K562 (cell line): Measurements from ENCODE around the gene CCDC32. TPM values are rescaled to one million over a fixed set of nuclear protein-coding genes. Genes with fewer than 3 reads are reported as not detected.

Experiments used
- ATAC-seq: fragments of 200-7000 bp; cut with Tn5 transposase; 3 replicates; pipeline ENCODE4 v1.9.1; 2020; ENCODE audit warnings: moderate library complexity
- BruUV-seq: library from RNA; stranded (reverse); fragments of 400-500 nt; replicated peaks from 2 replicates; lab custom pipeline; 2021; lab: Mats Ljungman, UMichigan
- CTCF ChIA-PET: fragments of 300-600 bp; formaldehyde crosslinking; extraction: SDS; loops from one replicate; lab custom pipeline; 2021; ENCODE audit warnings: low intra/inter-chr PET ratio; lab: Yijun Ruan, JAX
- POLR2A ChIA-PET: fragments of 300-600, 350-650 bp; sonication (Branson Sonifier 250); formaldehyde crosslinking; extraction: SDS; loops from one replicate; lab custom pipeline; 2021; ENCODE audit warnings: antibody characterized with exemption, inconsistent platforms; lab: Yijun Ruan, JAX
- DNase-seq, 4 experiments: peaks; one replicate each; pipeline versions ENCODE4 v3.0.0 to v3.0.0-alpha.2; 2011 to 2018; ENCODE audit warnings: low spot score in 3 of 4, mixed read lengths in 3 of 4; ENCODE audit errors: extremely low read depth in 1 of 4
- FAIRE-seq: peaks from 2 replicates; lab custom pipeline; 2011; peaks lifted over from hg19 to GRCh38; lab: Jason Lieb, UNC
- H2AFZ ChIP-seq: 2 replicates; pipeline ENCODE4 v1.6.0; 2011; ENCODE audit warnings: low read depth, low read length, control low read depth, inconsistent platforms
- H3K27ac ChIP-seq: fragments of 200-600 bp; 3 replicates; pipeline ENCODE4 v1.8.0; 2011; ENCODE audit warnings: low read depth, mild to moderate bottlenecking, control low read depth, inconsistent platforms, low read length, moderate library complexity, mixed read lengths; ENCODE audit errors: extremely low read depth
- H3K27me3 ChIP-seq, 2 experiments: fragments of 300-600 bp in 1 of 2; 2 replicates in 1 of 2; 3 replicates in 1 of 2; pipeline versions ENCODE4 v1.6.0 to v1.8.0; 2011; ENCODE audit warnings: inconsistent platforms in 2 of 2, low read length in 2 of 2, mild to moderate bottlenecking in 1 of 2, mixed read lengths in 1 of 2, moderate library complexity in 1 of 2; ENCODE audit not compliant: control insufficient read depth in 2 of 2, insufficient read depth in 2 of 2
- H3K36me3 ChIP-seq: fragments of 300-600 bp; 3 replicates; pipeline ENCODE4 v1.8.0; 2011; ENCODE audit warnings: mild to moderate bottlenecking, low read length, inconsistent platforms; ENCODE audit not compliant: control insufficient read depth, insufficient read depth
- H3K4me1 ChIP-seq, 2 experiments: fragments of 200-600 bp in 1 of 2; replicated peaks in 1 of 2; 2 replicates in 1 of 2; 3 replicates in 1 of 2; pipeline versions ENCODE4 v1.5.1 to v1.8.0; 2011; ENCODE audit warnings: inconsistent platforms in 2 of 2, low read length in 2 of 2, mild to moderate bottlenecking in 1 of 2, mixed read lengths in 1 of 2, moderate library complexity in 1 of 2; ENCODE audit not compliant: control insufficient read depth in 2 of 2, insufficient read depth in 2 of 2
- H3K4me2 ChIP-seq: 2 replicates; pipeline ENCODE4 v1.6.1; 2011; ENCODE audit warnings: low read length, control low read depth, inconsistent platforms, mixed read lengths; ENCODE audit not compliant: insufficient read depth
- H3K4me3 ChIP-seq: fragments of 200-600 bp; sonication (generic), shearing (Covaris generic); 2 replicates; pipeline ENCODE4 v1.5.1; 2016; ENCODE audit warnings: control low read depth, inconsistent platforms
- H3K79me2 ChIP-seq: fragments of 200-600 bp; 3 replicates; pipeline ENCODE4 v1.8.0; 2011; ENCODE audit warnings: low read length, inconsistent platforms; ENCODE audit not compliant: control insufficient read depth, insufficient read depth
- H3K9ac ChIP-seq, 2 experiments: 2 replicates each; pipeline versions ENCODE4 v1.6.0 to v1.6.1; 2011; ENCODE audit warnings: low read depth in 2 of 2, low read length in 2 of 2, control low read depth in 1 of 2, inconsistent platforms in 1 of 2, mild to moderate bottlenecking in 1 of 2, mixed read lengths in 1 of 2; ENCODE audit not compliant: insufficient read depth in 1 of 2
- H3K9me1 ChIP-seq: one replicate; pipeline ENCODE4 v1.6.0; 2011; ENCODE audit warnings: inconsistent platforms, mild to moderate bottlenecking, low read length, moderate library complexity; ENCODE audit not compliant: control insufficient read depth, insufficient read depth
- H3K9me3 ChIP-seq: replicated peaks from 2 replicates; pipeline ENCODE4 v1.5.1; 2011; ENCODE audit warnings: low read depth, low read length, inconsistent platforms; ENCODE audit not compliant: control insufficient read depth, insufficient read depth
- H4K20me1 ChIP-seq: replicated peaks from 2 replicates; pipeline ENCODE4 v1.6.1; 2011; ENCODE audit warnings: low read length, inconsistent platforms, mixed read lengths; ENCODE audit not compliant: control insufficient read depth, insufficient read depth
- CBFB ChIP-seq: sonication (generic); formaldehyde crosslinking; IDR thresholded peaks from 2 replicates; pipeline ENCODE4 v1.4.0; 2020; ENCODE audit warnings: mild to moderate bottlenecking, missing genetic modification reagents
- CHD2 ChIP-seq: IDR thresholded peaks from 2 replicates; pipeline ENCODE4 v1.6.1; 2011; ENCODE audit warnings: low read depth, low read length
- CTCF ChIP-seq, 3 experiments: IDR thresholded peaks in 2 of 3; conservative IDR thresholded peaks in 1 of 3; 2 replicates each; pipeline ENCODE4 v1.5.1; 2011 to 2012; ENCODE audit warnings: low read length in 3 of 3, mild to moderate bottlenecking in 3 of 3, control low read depth in 2 of 3, improper control_type of control experiment in 1 of 3, inconsistent platforms in 1 of 3, low read depth in 1 of 3, mixed read lengths in 1 of 3, moderate library complexity in 1 of 3; ENCODE audit not compliant: insufficient read depth in 2 of 3
- DLX4 ChIP-seq: fragments of 250-450 bp; sonication (Bioruptor Pico); IDR thresholded peaks from 2 replicates; pipeline ENCODE4 v1.6.1; 2021; ENCODE audit warnings: mild to moderate bottlenecking
- ELF2 ChIP-seq: fragments of 250-450 bp; sonication (Bioruptor Pico); IDR thresholded peaks from 2 replicates; pipeline ENCODE4 v1.5.0; 2021; ENCODE audit warnings: mild to moderate bottlenecking
- ETV6 ChIP-seq, 3 experiments: fragments of 150-350 bp in 1 of 3; sonication (generic) in 1 of 3; formaldehyde crosslinking in 1 of 3; IDR thresholded peaks; 2 replicates each; pipeline versions ENCODE4 v1.6.1 to v1.8.0; 2014 to 2022; ENCODE audit warnings: borderline replicate concordance in 2 of 3, low read depth in 2 of 3, antibody characterized with exemption in 1 of 3, low read length in 1 of 3, mild to moderate bottlenecking in 1 of 3, missing genetic modification reagents in 1 of 3
- FOXO4 ChIP-seq: fragments of 450-650 bp; formaldehyde crosslinking; IDR thresholded peaks from 2 replicates; pipeline ENCODE4 v1.4.0; 2020; ENCODE audit warnings: mild to moderate bottlenecking, moderate library complexity
- ILK ChIP-seq: fragments of 450-650 bp; IDR thresholded peaks from 2 replicates; pipeline ENCODE4 v1.6.1; 2016; ENCODE audit warnings: missing genetic modification characterization, low read depth, mild to moderate bottlenecking, missing compliant biosample characterization, moderate library complexity, borderline replicate concordance
- IRF1 ChIP-seq: sonication (generic); formaldehyde crosslinking; IDR thresholded peaks from 2 replicates; pipeline ENCODE4 v1.8.0; 2022; ENCODE audit warnings: missing genetic modification reagents, mild to moderate bottlenecking, borderline replicate concordance
- KAT7 ChIP-seq: sonication (generic); formaldehyde crosslinking; IDR thresholded peaks from 2 replicates; pipeline ENCODE4 v1.8.0; 2022; ENCODE audit warnings: missing genetic modification reagents, mild to moderate bottlenecking, borderline replicate concordance
- NFE2L1 ChIP-seq: fragments of 450-650 bp; IDR thresholded peaks from 2 replicates; pipeline ENCODE4 v1.6.1; 2016; ENCODE audit warnings: missing genetic modification characterization, low read depth, mild to moderate bottlenecking, missing compliant biosample characterization, moderate library complexity, borderline replicate concordance
- POLR3G ChIP-seq: IDR thresholded peaks from 2 replicates; pipeline ENCODE4 v1.6.1; 2011; ENCODE audit not compliant: insufficient read length, insufficient replicate concordance; ENCODE audit errors: extremely low read depth
- SNAPC5 ChIP-seq: fragments of 250-450 bp; sonication (Bioruptor Pico); IDR thresholded peaks from 2 replicates; pipeline ENCODE4 v1.8.0; 2021; ENCODE audit warnings: moderate library complexity, mild to moderate bottlenecking, inconsistent platforms
- STAT5A ChIP-seq: IDR thresholded peaks from 2 replicates; pipeline ENCODE4 v1.6.1; 2012; ENCODE audit warnings: low read length, inconsistent platforms, borderline replicate concordance
- TCF3 ChIP-seq: sonication (generic); formaldehyde crosslinking; IDR thresholded peaks from 2 replicates; pipeline ENCODE4 v1.4.0; 2020; ENCODE audit warnings: mild to moderate bottlenecking, missing genetic modification reagents
- ZNF134 ChIP-seq: fragments of 250-450 bp; sonication (Bioruptor Pico); conservative IDR thresholded peaks from 2 replicates; pipeline ENCODE4 v1.4.0; 2020
- ZNF224 ChIP-seq: sonication (generic); formaldehyde crosslinking; IDR thresholded peaks from 2 replicates; pipeline ENCODE4 v1.8.0; 2022; ENCODE audit warnings: mild to moderate bottlenecking, missing genetic modification reagents
- in situ Hi-C: fragments of 300-500 bp; cut with MboI; formaldehyde crosslinking; loops from 4 replicates; pipeline ENCODE4 v1.15.0; 2018; ENCODE audit warnings: inconsistent platforms, mixed read lengths
- intact Hi-C: fragments of 100-400 bp; cut with micrococcal nuclease; formaldehyde crosslinking; loops from 2 replicates; pipeline ENCODE4 v1.14.2; 2022
- polyA plus RNA-seq, 8 experiments: library from polyadenylated mRNA; depleted of rRNA in 4 of 8; stranded (reverse) in 5 of 8; unstranded in 3 of 8; fragments of >200 nt; fragmentation: Nextera tagmentation in 2 of 8; fragmentation: Illumina TruSeq in 1 of 8; extraction: Ambion mirVana in 2 of 8; extraction: Trizol in 1 of 8; gene quantifications; 2 replicates each; pipeline versions ENCODE4 v1.2.1 to v1.2.3, GENCODE V29; 2011 to 2014; ENCODE audit warnings: inconsistent platforms in 1 of 8, missing spikeins in 1 of 8
- total RNA-seq, 7 experiments: library from RNA; depleted of rRNA in 6 of 7; stranded (reverse); fragments of >200 nt in 6 of 7; fragmentation: Illumina TruSeq in 2 of 7; extraction: Trizol in 2 of 7; gene quantifications; 2 replicates each; pipeline versions ENCODE4 v1.2.1 to v1.2.3, GENCODE V29; 2011 to 2021; ENCODE audit warnings: low replicate concordance in 1 of 7

CCDC32 gene
- total and polyA plus RNA-seq, 9 of the 15 experiments (the other 6 are each of a cell fraction or from before 2014, with no cell fraction given), result 22.2 to 94.8 (median 37.1) TPM

GRCh38 chr15:40603935-40604334 lies 39.1 kb upstream of the CCDC32 start:
- CTCF ChIA-PET, result no interaction called here
- H3K4me3 ChIP-seq, result no peak overlapping the region
- no peaks in the 10 kb centered on the region for H3K9me1 ChIP-seq
- no peak overlapping the region for H3K4me2 ChIP-seq
- intact Hi-C loops, result no loop called here
- FAIRE-seq, result no peak
- peaks cover 36% of the 10 kb centered on the region for H3K79me2 ChIP-seq
- H3K9ac ChIP-seq, result no peak overlapping the region
- no TSS peak for BruUV-seq
- POLR2A ChIA-PET, result interaction anchor here (0.7 kb wide), 1 partner anchor 23 kb away, joined by 3 read pairs; no protein-coding TSS in a partner anchor
- ATAC-seq, result no peak
- no peak overlapping the region for H2AFZ ChIP-seq
- no peaks in the 10 kb centered on the region for H3K4me1 ChIP-seq
- no peaks in the 10 kb centered on the region for H3K27me3 ChIP-seq
- in situ Hi-C loops, result no loop called here
- H3K9me3 ChIP-seq, result 0 out of 2 replicates have a peak, but pooled peaks cover 1% of the 10 kb centered on the region
- H3K27ac ChIP-seq, result no peak overlapping the region
- no peaks in the 10 kb centered on the region for H4K20me1 ChIP-seq
- H3K36me3 ChIP-seq, result peaks cover 53% of the 10 kb centered on the region
- no peak for DNase-seq
- TF ChIP-seq KAT7 (CRISPR knock-in tag) (no peak), ZNF134 (CRISPR knock-in tag) (no peak), ELF2 (CRISPR knock-in tag) (no peak), NFE2L1 (tag) (no peak), CBFB (CRISPR knock-in tag) (no peak), ILK (no peak), POLR3G (no peak), ZNF224 (CRISPR knock-in tag) (no peak), IRF1 (CRISPR knock-in tag) (no peak), TCF3 (no peak), CHD2 (no peak), DLX4 (CRISPR knock-in tag) (no peak), ETV6 (IDR thresholded peaks at IDR 0.05; ENCODE audit: borderline replicate concordance in 1 of 2, low read depth in 2 of 2, low read length in 1 of 2) (no peak), ETV6 (CRISPR knock-in tag; IDR thresholded peaks at IDR 0.05; ENCODE audit: borderline replicate concordance) (no peak), CTCF (IDR thresholded peaks at IDR 0.05 in 2 of 3, conservative IDR thresholded peaks at IDR 0.05 in 1 of 3; ENCODE audit: insufficient read depth in 2 of 3, low read depth in 1 of 3, low read length in 3 of 3) (no peak), STAT5A (no peak), FOXO4 (CRISPR knock-in tag) (no peak), SNAPC5 (CRISPR knock-in tag) (no peak)
